Hepatocyte (in vitro differentiated cells): ENCODE data around the gene TGFBR3L.

ENCODE experiments used
- CTCF ChIP-seq: fragments of 200-600 bp; sonication (generic); IDR thresholded peaks from 2 replicates; pipeline ENCODE4 v1.5.1; 2016; ENCODE audit warnings: antibody characterized with exemption, mild to moderate bottlenecking; ENCODE audit not compliant: poor library complexity
- EZH2phosphoT487 ChIP-seq: fragments of 200-600 bp; sonication (generic); IDR thresholded peaks from one replicate; pipeline ENCODE4 v1.6.1; 2018; ENCODE audit warnings: antibody characterized with exemption, mild to moderate bottlenecking, low read depth, moderate library complexity; ENCODE audit not compliant: unreplicated experiment, severe bottlenecking

GRCh38 chr19:7874897-7875273 lies 39.7 kb upstream of the TGFBR3L start:
- TF ChIP-seq CTCF, result no peak
- TF ChIP-seq EZH2phosphoT487, result no peak
